Left lung (tissue), 10 donors: Measurements from ENCODE around the gene POLD3. TPM values are rescaled to one million over a fixed set of nuclear protein-coding genes. Genes with fewer than 3 reads are reported as not detected.
A peak's percentile ranks its signal among the peaks of the same experiment; 100 is the strongest.

Experiments
- ATAC-seq: fragments of 200-7000 bp; cut with Tn5 transposase; one replicate; pipeline ENCODE4 v1.9.1; 2020; ENCODE audit warnings: moderate library complexity
- DNase-seq, 4 donors: peaks; one replicate each; pipeline ENCODE4 v3.0.0-alpha.2; 2013 to 2020
- H3K27ac ChIP-seq, 2 donors: fragments of 200-600 bp; sonication (generic) in 1 of 2; one replicate each; pipeline versions ENCODE4 v1.5.0 to v1.8.0; 2020 to 2021
- H3K27me3 ChIP-seq, 2 donors: fragments of 200-600 bp; sonication (generic) in 1 of 2; one replicate each; pipeline versions ENCODE4 v1.5.0 to v1.8.0; 2020 to 2021
- H3K36me3 ChIP-seq, 2 donors: fragments of 200-600 bp; sonication (generic) in 1 of 2; one replicate each; pipeline versions ENCODE4 v1.5.0 to v1.8.0; 2020 to 2021
- H3K4me1 ChIP-seq, 2 donors: fragments of 200-600 bp; one replicate each; pipeline ENCODE4 v1.8.0; 2021
- H3K4me3 ChIP-seq, 2 donors: fragments of 200-600 bp; sonication (generic) in 1 of 2; one replicate each; pipeline versions ENCODE4 v1.5.0 to v1.8.0; 2020 to 2021; ENCODE audit warnings: mild to moderate bottlenecking in 1 of 2
- H3K9me3 ChIP-seq, 2 donors: fragments of 200-600 bp; sonication (generic) in 1 of 2; one replicate each; pipeline versions ENCODE4 v1.5.0 to v1.8.0; 2020 to 2021
- CTCF ChIP-seq, 2 donors: fragments of 200-600 bp; sonication (generic) in 1 of 2; IDR thresholded peaks; one replicate each; pipeline versions ENCODE4 v1.5.0 to v1.8.0; 2021; ENCODE audit warnings: antibody characterized with exemption in 2 of 2
- intact Hi-C, 2 donors: fragments of 100-400 bp; cut with DNase I; formaldehyde crosslinking; loops; one replicate each; pipeline versions ENCODE4 v1.11.2 to v1.14.2; 2022
- polyA plus RNA-seq, 6 donors: library from polyadenylated mRNA; unstranded; fragments of 120-200 nt; gene quantifications; one replicate each; pipeline ENCODE4 v1.2.1, GENCODE V29; 2013; ENCODE audit not compliant: insufficient read length in 6 of 6
- total RNA-seq, 2 donors: library from RNA; stranded (reverse); fragmentation: NEBNext Ultra II Directional; extraction: Animal tissue kit (Norgen Biotek cat#: 25700); gene quantifications; one replicate each; pipeline ENCODE4 v1.2.1, GENCODE V29; 2021
- donor health status: DM: no; HTN: yes; CAD: no.
- donor health status: DM: no; HTN: no; CAD: no.

The POLD3 gene
- total and polyA plus RNA-seq, 8 donors, result 15.0 to 41.0 (median 32.2) TPM

- ATAC-seq (peak; percentile 19), DNase-seq (no peak)
- Histone ChIP-seq H3K9me3 (no peaks in the 10 kb centered on the region), H3K4me1 (peaks cover 0 to 19% of the 10 kb centered on the region in 2 donors), H3K4me3 (no peak overlapping the region), H3K27me3 (no peaks in the 10 kb centered on the region), H3K36me3 (peaks cover 0 to 66% of the 10 kb centered on the region in 2 donors), H3K27ac (no peak overlapping the region)
- no peak for TF ChIP-seq CTCF (IDR thresholded peaks at IDR 0.05)
- intact Hi-C loops, result no loop called here
These were observed 44.3 kb downstream of the POLD3 start for GRCh38 chr11:74636630-74637184.

GRCh38 chr11:74637700-74638099 is 45.3 kb downstream of the POLD3 start:
- H3K27me3 ChIP-seq, result no peaks in the 10 kb centered on the region
- peaks cover 0 to 76% of the 10 kb centered on the region in 2 donors for H3K36me3 ChIP-seq
- H3K4me3 ChIP-seq, result no peak overlapping the region
- intact Hi-C loops, result no loop called here
- no peak for TF ChIP-seq CTCF (IDR thresholded peaks at IDR 0.05)
- ATAC-seq, result no peak
- H3K9me3 ChIP-seq, result no peaks in the 10 kb centered on the region
- no peak for DNase-seq
- H3K4me1 ChIP-seq, result peaks cover 0 to 19% of the 10 kb centered on the region in 2 donors
- H3K27ac ChIP-seq, result no peak overlapping the region

GRCh38 chr11:74638869-74639268 is 46.5 kb downstream of the POLD3 start:
- no peak overlapping the region for H3K4me3 ChIP-seq
- H3K4me1 ChIP-seq, result peaks cover 0 to 13% of the 10 kb centered on the region in 2 donors
- ATAC-seq, result no peak
- intact Hi-C loops, result no loop called here
- H3K9me3 ChIP-seq, result no peaks in the 10 kb centered on the region
- no peak for TF ChIP-seq CTCF (IDR thresholded peaks at IDR 0.05)
- peaks cover 0 to 85% of the 10 kb centered on the region in 2 donors for H3K36me3 ChIP-seq
- H3K27ac ChIP-seq, result no peak overlapping the region
- no peaks in the 10 kb centered on the region for H3K27me3 ChIP-seq
- DNase-seq, result no peak

- Histone ChIP-seq H3K36me3 (peaks cover 0 to 88% of the 10 kb centered on the region in 2 donors), H3K9me3 (no peaks in the 10 kb centered on the region), H3K27me3 (no peaks in the 10 kb centered on the region), H3K4me1 (peaks cover 0 to 9% of the 10 kb centered on the region in 2 donors), H3K4me3 (no peak overlapping the region), H3K27ac (no peak overlapping the region)
- no peak for ATAC-seq
- DNase-seq, result no peak
- no peak for TF ChIP-seq CTCF (IDR thresholded peaks at IDR 0.05)
- intact Hi-C loops, result no loop called here
These were observed 47.2 kb downstream of the POLD3 start for GRCh38 chr11:74639533-74639932.

- intact Hi-C loops, result no loop called here
- ATAC-seq, result no peak
- Histone ChIP-seq H3K4me3 (no peak overlapping the region), H3K4me1 (peaks cover 0 to 8% of the 10 kb centered on the region in 2 donors), H3K27me3 (no peaks in the 10 kb centered on the region), H3K36me3 (peaks cover 0 to 71% of the 10 kb centered on the region in 2 donors), H3K9me3 (no peaks in the 10 kb centered on the region), H3K27ac (no peak overlapping the region)
- TF ChIP-seq CTCF (IDR thresholded peaks at IDR 0.05), result no peak
- DNase-seq, result no peak
These were observed 48.9 kb downstream of the POLD3 start for GRCh38 chr11:74641289-74641688.
